Astrocyte (in vitro differentiated cells and primary cell): Measurements from ENCODE around the gene PITPNB. TPM values are rescaled to one million over a fixed set of nuclear protein-coding genes. Genes with fewer than 3 reads are reported as not detected.

Source experiments
- DNase-seq: peaks from one replicate; pipeline ENCODE4 v3.0.0-alpha.2; 2010; ENCODE audit warnings: low read depth
- FAIRE-seq: peaks from 2 replicates; lab custom pipeline; 2011; peaks lifted over from hg19 to GRCh38; lab: Jason Lieb, UNC
- H2AFZ ChIP-seq: 2 replicates; pipeline ENCODE4 v1.6.0; 2012; ENCODE audit warnings: low read depth, low read length, inconsistent platforms
- H3K27ac ChIP-seq: 2 replicates; pipeline ENCODE4 v1.5.1; 2011; ENCODE audit warnings: low read depth, low read length, inconsistent platforms
- H3K27me3 ChIP-seq: 2 replicates; pipeline ENCODE4 v1.6.0; 2011; ENCODE audit warnings: low read length, inconsistent platforms; ENCODE audit not compliant: insufficient read depth
- H3K36me3 ChIP-seq: 2 replicates; pipeline ENCODE4 v1.5.1; 2011; ENCODE audit warnings: low read length, inconsistent platforms; ENCODE audit not compliant: insufficient read depth
- H3K4me1 ChIP-seq: 2 replicates; pipeline ENCODE4 v1.5.1; 2011; ENCODE audit warnings: low read length, inconsistent platforms; ENCODE audit not compliant: insufficient read depth
- H3K4me2 ChIP-seq: 2 replicates; pipeline ENCODE4 v1.6.0; 2012; ENCODE audit warnings: low read length, inconsistent platforms
- H3K4me3 ChIP-seq: 2 replicates; pipeline ENCODE4 v1.5.1; 2011; ENCODE audit warnings: low read depth, mild to moderate bottlenecking, low read length, inconsistent platforms; ENCODE audit not compliant: insufficient read depth
- H3K79me2 ChIP-seq: 2 replicates; pipeline ENCODE4 v1.6.0; 2012; ENCODE audit warnings: mild to moderate bottlenecking, low read length, inconsistent platforms; ENCODE audit not compliant: insufficient read depth
- H3K9ac ChIP-seq: 2 replicates; pipeline ENCODE4 v1.6.0; 2012; ENCODE audit warnings: mild to moderate bottlenecking, low read length, inconsistent platforms
- H3K9me3 ChIP-seq: 2 replicates; pipeline ENCODE4 v1.5.1; 2012; ENCODE audit warnings: low read depth, mild to moderate bottlenecking, low read length, inconsistent platforms; ENCODE audit not compliant: insufficient read depth
- H4K20me1 ChIP-seq: 2 replicates; pipeline ENCODE4 v1.6.0; 2012; ENCODE audit warnings: low read length, inconsistent platforms; ENCODE audit not compliant: insufficient read depth
- H3K27ac Mint-ChIP-seq: one replicate; pipeline ENCODE4 v1.8.0; 2021; ENCODE audit warnings: mild to moderate bottlenecking, mixed read lengths; ENCODE audit not compliant: unreplicated experiment
- H3K27me3 Mint-ChIP-seq: one replicate; pipeline ENCODE4 v1.8.0; 2021; ENCODE audit warnings: low read depth, mixed read lengths; ENCODE audit not compliant: unreplicated experiment
- H3K36me3 Mint-ChIP-seq: one replicate; pipeline ENCODE4 v1.8.0; 2021; ENCODE audit warnings: low read depth, mixed read lengths; ENCODE audit not compliant: unreplicated experiment
- H3K4me1 Mint-ChIP-seq: one replicate; pipeline ENCODE4 v1.8.0; 2021; ENCODE audit warnings: low read depth, mixed read lengths; ENCODE audit not compliant: unreplicated experiment
- H3K4me3 Mint-ChIP-seq: one replicate; pipeline ENCODE4 v1.8.0; 2021; ENCODE audit warnings: mild to moderate bottlenecking, moderate library complexity, mixed read lengths; ENCODE audit not compliant: unreplicated experiment
- H3K9me3 Mint-ChIP-seq: one replicate; pipeline ENCODE4 v1.8.0; 2021; ENCODE audit warnings: mild to moderate bottlenecking, mixed read lengths; ENCODE audit not compliant: unreplicated experiment
- EZH2 ChIP-seq: IDR thresholded peaks from 2 replicates; pipeline ENCODE4 v1.6.1; 2012; ENCODE audit warnings: mild to moderate bottlenecking, low read length, inconsistent platforms; ENCODE audit not compliant: insufficient read depth
- total RNA-seq: library from RNA; stranded (reverse); gene quantifications from 2 replicates; pipeline ENCODE4 v1.2.1, GENCODE V29; 2021
- TF ChIP-seq, protein P1 (sequence below): IDR thresholded peaks from 2 replicates; pipeline ENCODE4 v1.5.1; 2011; ENCODE audit warnings: low read depth, mild to moderate bottlenecking, inconsistent platforms, low read length, moderate library complexity; ENCODE audit not compliant: insufficient read depth

The PITPNB gene
- total RNA-seq, 1 donor from 2014 or later: 90.6 TPM

DNA sequence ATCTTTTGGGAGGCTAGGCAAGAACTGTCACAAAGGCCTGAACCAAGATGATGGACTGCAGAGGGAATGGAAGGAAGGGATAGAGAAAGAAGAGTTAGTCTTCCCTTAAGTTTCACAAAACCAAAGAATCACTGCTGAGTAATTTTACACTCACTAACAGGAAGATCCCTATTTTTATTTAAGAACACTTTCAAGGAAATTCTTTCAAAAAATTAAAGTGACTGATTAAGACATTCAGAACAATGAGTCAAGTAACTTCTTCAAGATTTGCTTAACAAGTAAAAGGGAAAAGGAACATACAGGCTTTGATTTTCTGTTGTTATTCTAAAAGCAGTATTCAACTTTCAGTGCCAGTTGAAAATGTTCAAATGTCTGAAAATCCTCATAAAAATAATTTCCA, 3.1 kb downstream of the PITPNB start:
- Histone ChIP-seq H3K4me1 (peaks cover 31% of the 10 kb centered on the region), H3K79me2 (peaks cover 85% of the 10 kb centered on the region), H3K27ac (no peak overlapping the region), H3K9ac (no peak overlapping the region), H2AFZ (no peak overlapping the region), H3K9me3 (no peaks in the 10 kb centered on the region), H3K4me3 (no peak overlapping the region), H3K4me2 (peak overlapping the region; percentile 46), H4K20me1 (peaks cover 75% of the 10 kb centered on the region), H3K27me3 (no peaks in the 10 kb centered on the region), H3K36me3 (peaks cover 3% of the 10 kb centered on the region)
- no peaks in the 10 kb centered on the region for H3K9me3 Mint-ChIP-seq
- FAIRE-seq (no peak), DNase-seq (no peak)
- no peak overlapping the region for H3K4me3 Mint-ChIP-seq
- peaks cover 40% of the 10 kb centered on the region for H3K4me1 Mint-ChIP-seq
- H3K36me3 Mint-ChIP-seq: no peaks in the 10 kb centered on the region
- H3K27ac Mint-ChIP-seq: no peak overlapping the region
- no peaks in the 10 kb centered on the region for H3K27me3 Mint-ChIP-seq
- TF ChIP-seq EZH2: no peak
- TF ChIP-seq, protein P1, sequence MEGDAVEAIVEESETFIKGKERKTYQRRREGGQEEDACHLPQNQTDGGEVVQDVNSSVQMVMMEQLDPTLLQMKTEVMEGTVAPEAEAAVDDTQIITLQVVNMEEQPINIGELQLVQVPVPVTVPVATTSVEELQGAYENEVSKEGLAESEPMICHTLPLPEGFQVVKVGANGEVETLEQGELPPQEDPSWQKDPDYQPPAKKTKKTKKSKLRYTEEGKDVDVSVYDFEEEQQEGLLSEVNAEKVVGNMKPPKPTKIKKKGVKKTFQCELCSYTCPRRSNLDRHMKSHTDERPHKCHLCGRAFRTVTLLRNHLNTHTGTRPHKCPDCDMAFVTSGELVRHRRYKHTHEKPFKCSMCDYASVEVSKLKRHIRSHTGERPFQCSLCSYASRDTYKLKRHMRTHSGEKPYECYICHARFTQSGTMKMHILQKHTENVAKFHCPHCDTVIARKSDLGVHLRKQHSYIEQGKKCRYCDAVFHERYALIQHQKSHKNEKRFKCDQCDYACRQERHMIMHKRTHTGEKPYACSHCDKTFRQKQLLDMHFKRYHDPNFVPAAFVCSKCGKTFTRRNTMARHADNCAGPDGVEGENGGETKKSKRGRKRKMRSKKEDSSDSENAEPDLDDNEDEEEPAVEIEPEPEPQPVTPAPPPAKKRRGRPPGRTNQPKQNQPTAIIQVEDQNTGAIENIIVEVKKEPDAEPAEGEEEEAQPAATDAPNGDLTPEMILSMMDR: no peak

DNA sequence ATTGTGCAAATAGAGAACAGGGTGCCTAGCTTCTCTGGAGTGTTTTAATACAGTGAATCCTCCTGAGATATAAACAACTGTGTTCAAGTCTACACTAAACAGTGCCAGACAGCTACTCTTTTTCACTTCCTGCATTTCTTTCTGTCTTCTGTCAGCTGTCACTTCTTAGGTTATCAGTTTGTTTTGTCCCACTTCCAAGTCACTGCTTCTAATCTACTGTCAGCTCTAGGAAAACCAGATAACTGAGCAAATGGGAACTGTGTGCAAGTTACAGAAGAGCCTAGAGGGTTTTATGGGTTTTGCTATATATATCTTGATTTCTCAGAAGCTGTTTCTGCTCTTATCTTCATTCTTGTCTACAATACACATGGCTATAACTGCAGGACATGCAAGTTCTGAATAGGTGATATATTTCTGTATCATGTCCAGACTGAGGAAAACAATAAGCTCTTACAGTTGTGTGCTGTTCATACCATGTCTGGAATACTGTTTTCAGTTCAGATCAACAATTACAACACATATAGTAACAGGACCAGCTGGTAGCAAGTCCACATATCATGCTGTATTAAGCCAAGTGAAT, 5.8 kb downstream of the PITPNB start:
- peaks cover 8% of the 10 kb centered on the region for H3K36me3 Mint-ChIP-seq
- DNase-seq (no peak), FAIRE-seq (peak; percentile 68)
- H3K4me1 Mint-ChIP-seq: peaks cover 34% of the 10 kb centered on the region
- H3K4me3 ChIP-seq: no peak overlapping the region
- no peaks in the 10 kb centered on the region for H3K9me3 ChIP-seq
- no peak overlapping the region for H3K4me3 Mint-ChIP-seq
- H3K79me2 ChIP-seq: peaks cover 99% of the 10 kb centered on the region
- H3K27me3 ChIP-seq: no peaks in the 10 kb centered on the region
- no peak overlapping the region for H3K27ac Mint-ChIP-seq
- no peak overlapping the region for H3K9ac ChIP-seq
- no peaks in the 10 kb centered on the region for H3K27me3 Mint-ChIP-seq
- no peak overlapping the region for H2AFZ ChIP-seq
- peak overlapping the region; percentile 34 for H3K4me2 ChIP-seq
- H3K4me1 ChIP-seq: peaks cover 17% of the 10 kb centered on the region
- no peak overlapping the region for H3K27ac ChIP-seq
- H4K20me1 ChIP-seq: peaks cover 91% of the 10 kb centered on the region
- H3K9me3 Mint-ChIP-seq: no peaks in the 10 kb centered on the region
- TF ChIP-seq, protein P1: no peak
- no peak for TF ChIP-seq EZH2
- H3K36me3 ChIP-seq: peaks cover 10% of the 10 kb centered on the region

DNA sequence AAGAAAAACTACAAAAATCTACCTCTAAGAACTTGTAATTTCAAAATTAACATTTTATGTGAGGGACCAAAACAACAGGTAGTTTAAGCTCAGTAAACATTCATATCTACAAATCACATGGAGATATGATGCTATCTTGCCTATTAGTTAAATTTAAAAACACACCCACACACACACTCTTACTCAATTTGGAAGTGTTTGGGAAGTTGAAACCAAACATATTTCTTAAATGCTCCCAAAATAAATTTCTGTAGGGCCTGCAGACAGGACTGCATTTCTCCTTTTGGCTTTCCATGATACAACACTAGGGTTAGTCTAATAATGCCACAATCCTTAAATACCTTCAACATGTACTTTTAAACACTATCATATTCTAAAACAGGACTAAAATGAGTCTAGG, 7.0 kb downstream of the PITPNB start:
- H3K9me3 Mint-ChIP-seq: no peaks in the 10 kb centered on the region
- Histone ChIP-seq H3K4me1 (peaks cover 7% of the 10 kb centered on the region), H2AFZ (no peak overlapping the region), H3K27me3 (no peaks in the 10 kb centered on the region), H3K79me2 (peaks cover 99% of the 10 kb centered on the region), H3K27ac (no peak overlapping the region), H3K4me3 (no peak overlapping the region), H4K20me1 (peaks cover 89% of the 10 kb centered on the region), H3K9me3 (no peaks in the 10 kb centered on the region), H3K9ac (no peak overlapping the region), H3K36me3 (peaks cover 17% of the 10 kb centered on the region), H3K4me2 (no peak overlapping the region)
- FAIRE-seq (no peak), DNase-seq (no peak)
- H3K4me3 Mint-ChIP-seq: no peak overlapping the region
- no peak overlapping the region for H3K27ac Mint-ChIP-seq
- H3K36me3 Mint-ChIP-seq: peaks cover 11% of the 10 kb centered on the region
- TF ChIP-seq, protein P1: no peak
- TF ChIP-seq EZH2: no peak
- peaks cover 30% of the 10 kb centered on the region for H3K4me1 Mint-ChIP-seq
- H3K27me3 Mint-ChIP-seq: no peaks in the 10 kb centered on the region
